Adipocyte (in vitro differentiated cells): ENCODE results near the gene GMIP.
"Not testable (repeated sequence)": the region's sequence is repeated elsewhere in the genome, so short reads cannot be mapped to it uniquely, and the experiment has no call there.

Experiments used
- DNase-seq: peaks from one replicate; pipeline ENCODE4 v3.0.0-alpha.2; 2015; ENCODE audit warnings: low read depth
- H3K27me3 ChIP-seq: replicated peaks from 2 replicates; pipeline ENCODE4 v1.7.0; 2013; ENCODE audit warnings: mild to moderate bottlenecking, low read length, moderate library complexity; ENCODE audit not compliant: control insufficient read depth, insufficient read depth
- H3K36me3 ChIP-seq: 2 replicates; pipeline ENCODE4 v1.7.0; 2013; ENCODE audit warnings: low read length, mild to moderate bottlenecking, moderate library complexity; ENCODE audit not compliant: control insufficient read depth, insufficient read depth, severe bottlenecking
- H3K4me1 ChIP-seq: 2 replicates; pipeline ENCODE4 v1.7.0; 2013; ENCODE audit warnings: mild to moderate bottlenecking, low read length, moderate library complexity; ENCODE audit not compliant: control insufficient read depth, insufficient read depth
- H3K4me3 ChIP-seq: 2 replicates; pipeline ENCODE4 v1.7.0; 2013; ENCODE audit warnings: mild to moderate bottlenecking, low read length, moderate library complexity
- H3K9ac ChIP-seq: 2 replicates; pipeline ENCODE4 v1.7.0; 2013; ENCODE audit warnings: mild to moderate bottlenecking, low read length, moderate library complexity
- H3K9me3 ChIP-seq: 2 replicates; pipeline ENCODE4 v1.7.0; 2013; ENCODE audit warnings: mild to moderate bottlenecking, low read length, moderate library complexity; ENCODE audit not compliant: control insufficient read depth

GMIP gene

GRCh38 chr19:19598728-19599451 lies 44.6 kb downstream of the GMIP start:
- peaks cover 32% of the 10 kb centered on the region for H3K4me1 ChIP-seq
- H3K4me3 ChIP-seq, H3K27me3 ChIP-seq, H3K36me3 ChIP-seq, H3K9ac ChIP-seq, H3K9me3 ChIP-seq, DNase-seq: not testable (repeated sequence)

- DNase-seq, result no peak
- H3K27me3 ChIP-seq, result no peaks in the 10 kb centered on the region
These were observed 45.6 kb downstream of the GMIP start for GRCh38 chr19:19597809-19598306.

GRCh38 chr19:19595171-19595701 lies 48.2 kb downstream of the GMIP start:
- peak; percentile 40 for DNase-seq
- Histone ChIP-seq H3K36me3 (no peaks in the 10 kb centered on the region), H3K9ac (peak overlapping the region; percentile 71), H3K4me1 (peaks cover 49% of the 10 kb centered on the region), H3K27me3 (no peaks in the 10 kb centered on the region), H3K9me3 (no peaks in the 10 kb centered on the region), H3K4me3 (peak overlapping the region; percentile 55)

More at GRCh38 chr19:19597809-19598306, 45.6 kb downstream of the GMIP start:
- H3K4me3 ChIP-seq, result no peak overlapping the region
- no peaks in the 10 kb centered on the region for H3K36me3 ChIP-seq
- H3K9me3 ChIP-seq, result no peaks in the 10 kb centered on the region
- peaks cover 32% of the 10 kb centered on the region for H3K4me1 ChIP-seq
- H3K9ac ChIP-seq, result no peak overlapping the region

GRCh38 chr19:19594381-19594780 lies 49.1 kb downstream of the GMIP start:
- Histone ChIP-seq H3K9me3 (no peaks in the 10 kb centered on the region), H3K4me3 (peak overlapping the region; percentile 17), H3K27me3 (no peaks in the 10 kb centered on the region), H3K4me1 (peaks cover 49% of the 10 kb centered on the region), H3K36me3 (no peaks in the 10 kb centered on the region), H3K9ac (peak overlapping the region; percentile 37)
- no peak for DNase-seq

GRCh38 chr19:19592690-19593089 lies 50.8 kb downstream of the GMIP start:
- Histone ChIP-seq H3K27me3 (no peaks in the 10 kb centered on the region), H3K4me3 (no peak overlapping the region), H3K9ac (no peak overlapping the region), H3K4me1 (peaks cover 49% of the 10 kb centered on the region), H3K36me3 (no peaks in the 10 kb centered on the region), H3K9me3 (no peaks in the 10 kb centered on the region)
- no peak for DNase-seq

- Histone ChIP-seq H3K27me3 (no peaks in the 10 kb centered on the region), H3K9ac (peak overlapping the region; percentile 87), H3K4me1 (peaks cover 38% of the 10 kb centered on the region), H3K36me3 (no peaks in the 10 kb centered on the region), H3K4me3 (peak overlapping the region; percentile 62), H3K9me3 (no peaks in the 10 kb centered on the region)
- DNase-seq, result peak; percentile 96
These were observed 52.2 kb downstream of the GMIP start for GRCh38 chr19:19591133-19591825.

- peaks cover 17% of the 10 kb centered on the region for H3K4me1 ChIP-seq
These were observed 54.9 kb downstream of the GMIP start for GRCh38 chr19:19588546-19588945.

GRCh38 chr19:19587771-19588170 lies 55.7 kb downstream of the GMIP start:
- Histone ChIP-seq H3K9me3 (no peaks in the 10 kb centered on the region), H3K36me3 (no peaks in the 10 kb centered on the region), H3K4me3 (no peak overlapping the region), H3K9ac (no peak overlapping the region), H3K4me1 (peaks cover 17% of the 10 kb centered on the region), H3K27me3 (no peaks in the 10 kb centered on the region)
- DNase-seq, result no peak

More at GRCh38 chr19:19588546-19588945, 54.9 kb downstream of the GMIP start:
- Histone ChIP-seq H3K9me3 (no peaks in the 10 kb centered on the region), H3K4me3 (no peak overlapping the region), H3K36me3 (no peaks in the 10 kb centered on the region), H3K9ac (no peak overlapping the region), H3K27me3 (no peaks in the 10 kb centered on the region)
- DNase-seq, result no peak

GRCh38 chr19:19584356-19584755 lies 59.1 kb downstream of the GMIP start:
- no peak for DNase-seq
- Histone ChIP-seq H3K27me3 (no peaks in the 10 kb centered on the region), H3K36me3 (no peaks in the 10 kb centered on the region), H3K4me1 (no peaks in the 10 kb centered on the region), H3K9ac (no peak overlapping the region), H3K4me3 (no peak overlapping the region), H3K9me3 (no peaks in the 10 kb centered on the region)

- Histone ChIP-seq H3K27me3 (no peaks in the 10 kb centered on the region), H3K4me3 (no peak overlapping the region), H3K9ac (no peak overlapping the region), H3K36me3 (no peaks in the 10 kb centered on the region), H3K4me1 (no peaks in the 10 kb centered on the region), H3K9me3 (no peaks in the 10 kb centered on the region)
- DNase-seq, result no peak
These were observed 61.0 kb downstream of the GMIP start for GRCh38 chr19:19582471-19582870.

- Histone ChIP-seq H3K36me3 (no peaks in the 10 kb centered on the region), H3K27me3 (no peaks in the 10 kb centered on the region), H3K4me1 (no peaks in the 10 kb centered on the region), H3K9me3 (no peaks in the 10 kb centered on the region), H3K9ac (no peak overlapping the region), H3K4me3 (no peak overlapping the region)
- DNase-seq, result no peak
These were observed 62.1 kb downstream of the GMIP start for GRCh38 chr19:19581391-19581790.
